ENCODE data around the gene LAMA3. TPM values are rescaled to one million over a fixed set of nuclear protein-coding genes. Genes with fewer than 3 reads are reported as not detected.

Gene LAMA3
- total and polyA plus RNA-seq, 10 of the 15 experiments (the other 5 are each of a cell fraction or from before 2014, with no cell fraction given), result 0.37 to 6.5 (median 5.4) TPM

DNA sequence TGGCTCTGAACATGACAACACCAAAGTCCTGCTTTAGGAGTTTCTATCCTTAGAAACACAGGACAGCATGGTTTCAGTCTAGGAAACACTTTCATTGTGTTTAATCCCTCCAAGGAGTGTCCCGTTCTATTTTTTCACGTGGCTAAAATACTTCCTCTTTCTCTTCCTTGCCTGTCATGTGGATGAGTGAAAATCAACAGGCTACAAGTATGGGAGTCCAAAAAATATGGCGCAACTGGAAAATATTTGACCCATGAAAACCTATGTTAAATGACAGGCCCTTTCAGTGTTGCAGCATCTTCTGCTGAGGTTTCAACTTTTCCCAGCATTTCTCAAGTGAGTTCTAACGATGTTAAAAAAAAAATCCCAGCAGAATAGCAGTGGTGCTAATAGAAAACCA is 146.3 kb downstream of the LAMA3 start:
- in situ Hi-C loops (cut with MboI), result no loop called here
- FAIRE-seq (no peak), ATAC-seq (no peak), DNase-seq (ENCODE audit: low read depth, low spot score) (no peak)
- intact Hi-C loops (cut with micrococcal nuclease; ENCODE audit: unreplicated experiment), result no loop called here
- Histone ChIP-seq H3K9me3 (replicated peaks; ENCODE audit: control insufficient read depth, insufficient read depth, low read length) (no peaks in the 10 kb centered on the region), H3K9ac (ENCODE audit: control insufficient read depth, insufficient read depth, low read length) (no peak overlapping the region), H3K36me3 (ENCODE audit: control insufficient read depth in 2 of 2, insufficient read depth in 2 of 2, low read length in 1 of 2) (no peaks in the 10 kb centered on the region), H3K27me3 (replicated peaks in 1 of 2; ENCODE audit: control insufficient read depth in 2 of 2, insufficient read depth in 2 of 2, low read length in 1 of 2) (no peaks in the 10 kb centered on the region), H3K79me2 (ENCODE audit: control insufficient read depth, insufficient read depth, low read length) (no peaks in the 10 kb centered on the region), H3K27ac (ENCODE audit: control insufficient read depth, insufficient read depth) (no peak overlapping the region), H4K20me1 (ENCODE audit: control insufficient read depth, insufficient read depth) (no peaks in the 10 kb centered on the region), H3K4me1 (ENCODE audit: control insufficient read depth, insufficient read depth, low read length) (no peaks in the 10 kb centered on the region), H2AFZ (ENCODE audit: control insufficient read depth, low read depth, low read length) (no peak overlapping the region), H3K4me3 (no peak overlapping the region), H3K4me2 (ENCODE audit: control insufficient read depth, insufficient read depth) (no peak overlapping the region)
- SMC1A ChIA-PET (ENCODE audit: uncharacterized antibody, unreplicated experiment), result no interaction called here
- WGBS (ENCODE audit: insufficient coverage, insufficient replicate concordance, low lambda C conversion rate, missing lambda C conversion rate), result 26% methylated on average over 4 of the region's 4 CpGs
- POLR2A ChIA-PET, result no interaction called here
- no TSS peak for BruUV-seq (replicated peaks)
- TF ChIP-seq MYB (IDR thresholded peaks at IDR 0.05; ENCODE audit: borderline replicate concordance, low read depth, low read length), result no peak
- TF ChIP-seq CREB1 (IDR thresholded peaks at IDR 0.05; ENCODE audit: low read depth), result no peak
- TF ChIP-seq CHD1 (IDR thresholded peaks at IDR 0.05; ENCODE audit: low read depth, low read length), result no peak
- TF ChIP-seq TAF1 (IDR thresholded peaks at IDR 0.05; ENCODE audit: borderline replicate concordance, low read depth, low read length), result no peak
- TF ChIP-seq CHD2 (IDR thresholded peaks at IDR 0.05; ENCODE audit: borderline replicate concordance, low read depth, low read length), result no peak
- no peak for TF ChIP-seq SUZ12 (IDR thresholded peaks at IDR 0.05; ENCODE audit: unreplicated experiment)
- TF ChIP-seq POLR2AphosphoS5 (IDR thresholded peaks at IDR 0.05; ENCODE audit: low read length), result no peak
- no peak for TF ChIP-seq FOXK2 (IDR thresholded peaks at IDR 0.05)
- no peak for TF ChIP-seq HDGF (IDR thresholded peaks at IDR 0.05)
- TF ChIP-seq, protein P1, sequence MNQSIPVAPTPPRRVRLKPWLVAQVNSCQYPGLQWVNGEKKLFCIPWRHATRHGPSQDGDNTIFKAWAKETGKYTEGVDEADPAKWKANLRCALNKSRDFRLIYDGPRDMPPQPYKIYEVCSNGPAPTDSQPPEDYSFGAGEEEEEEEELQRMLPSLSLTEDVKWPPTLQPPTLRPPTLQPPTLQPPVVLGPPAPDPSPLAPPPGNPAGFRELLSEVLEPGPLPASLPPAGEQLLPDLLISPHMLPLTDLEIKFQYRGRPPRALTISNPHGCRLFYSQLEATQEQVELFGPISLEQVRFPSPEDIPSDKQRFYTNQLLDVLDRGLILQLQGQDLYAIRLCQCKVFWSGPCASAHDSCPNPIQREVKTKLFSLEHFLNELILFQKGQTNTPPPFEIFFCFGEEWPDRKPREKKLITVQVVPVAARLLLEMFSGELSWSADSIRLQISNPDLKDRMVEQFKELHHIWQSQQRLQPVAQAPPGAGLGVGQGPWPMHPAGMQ (IDR thresholded peaks at IDR 0.05; ENCODE audit: borderline replicate concordance), result no peak
- no peak for TF ChIP-seq BHLHE40 (IDR thresholded peaks at IDR 0.05; ENCODE audit: borderline replicate concordance in 1 of 2, low read depth in 2 of 2, low read length in 1 of 2)
- no peak for TF ChIP-seq PAX8 (IDR thresholded peaks at IDR 0.05)
- no peak for TF ChIP-seq NR2C1 (IDR thresholded peaks at IDR 0.05)
- no peak for TF ChIP-seq ATF7 (IDR thresholded peaks at IDR 0.05; ENCODE audit: low read depth)
- TF ChIP-seq SMAD5 (IDR thresholded peaks at IDR 0.05; ENCODE audit: low read depth), result no peak
- CTCF ChIA-PET, result no interaction called here
- RAD21 ChIA-PET (ENCODE audit: unreplicated experiment), result no interaction called here

Data from GM12878 (cell line).